GM15510 (cell line): ENCODE data around the gene WDR45B.

ENCODE experiments used
- POLR2A ChIP-seq: IDR thresholded peaks from 3 replicates; pipeline ENCODE4 v1.6.1; 2011; ENCODE audit warnings: borderline replicate concordance; ENCODE audit not compliant: insufficient read length; ENCODE audit errors: extremely low read depth

Gene WDR45B

GRCh38 chr17:82648165-82648668, at the start of gene WDR45B:
WDR45B (minus strand) TSS chr17:82648444; CDS start chr17:82648340, 104 bp downstream.
- peak; percentile 97 for TF ChIP-seq POLR2A

GRCh38 chr17:82697808-82698064, 49.5 kb upstream of the WDR45B start:
- no peak for TF ChIP-seq POLR2A

- TF ChIP-seq POLR2A: no peak
Observed at GRCh38 chr17:82696916-82697807, 48.9 kb upstream of the WDR45B start.

- TF ChIP-seq POLR2A: no peak
Observed at GRCh38 chr17:82696259-82696658, 48.0 kb upstream of the WDR45B start.

GRCh38 chr17:82694647-82695046, 46.4 kb upstream of the WDR45B start:
- TF ChIP-seq POLR2A: no peak

GRCh38 chr17:82693168-82693867, 45.1 kb upstream of the WDR45B start:
- no peak for TF ChIP-seq POLR2A

- TF ChIP-seq POLR2A: no peak
Observed at GRCh38 chr17:82692268-82692667, 44.0 kb upstream of the WDR45B start.

- no peak for TF ChIP-seq POLR2A
Observed at GRCh38 chr17:82691714-82692113, 43.5 kb upstream of the WDR45B start.

GRCh38 chr17:82690786-82691489, 42.7 kb upstream of the WDR45B start:
- TF ChIP-seq POLR2A: no peak

GRCh38 chr17:82689077-82689476, 40.8 kb upstream of the WDR45B start:
- no peak for TF ChIP-seq POLR2A

- TF ChIP-seq POLR2A: no peak
Observed at GRCh38 chr17:82687871-82688270, 39.6 kb upstream of the WDR45B start.

GRCh38 chr17:82687375-82687861, 39.2 kb upstream of the WDR45B start:
- no peak for TF ChIP-seq POLR2A

GRCh38 chr17:82686366-82687324, 38.4 kb upstream of the WDR45B start:
- no peak for TF ChIP-seq POLR2A

GRCh38 chr17:82685291-82685690, 37.0 kb upstream of the WDR45B start:
- TF ChIP-seq POLR2A: no peak
